Activated naive CD4-positive, alpha-beta T cell treated with anti-CD3 and anti-CD28 coated beads for 36 hours (primary cell): Measurements from ENCODE around the gene CCL20. TPM values are rescaled to one million over a fixed set of nuclear protein-coding genes. Genes with fewer than 3 reads are reported as not detected.
"Not testable (repeated sequence)": the region's sequence is repeated elsewhere in the genome, so short reads cannot be mapped to it uniquely, and the experiment has no call there.

Experiments used
- CTCF ChIA-PET: fragments of 350-600 bp; sonication (Branson Sonifier 250); formaldehyde crosslinking; loops from one replicate; lab custom pipeline; 2021; ENCODE audit warnings: antibody characterized with exemption; lab: Charles Lee
- DNase-seq: peaks from one replicate; pipeline ENCODE4 v3.0.0-alpha.2; 2020
- H3K27ac Mint-ChIP-seq: one replicate; pipeline ENCODE4 v1.8.0; 2021; ENCODE audit warnings: mild to moderate bottlenecking, mixed read lengths
- H3K27me3 Mint-ChIP-seq: one replicate; pipeline ENCODE4 v1.8.0; 2021; ENCODE audit warnings: low read depth, mixed read lengths
- H3K36me3 Mint-ChIP-seq: one replicate; pipeline ENCODE4 v1.8.0; 2021; ENCODE audit warnings: low read depth, mixed read lengths
- H3K4me1 Mint-ChIP-seq: one replicate; pipeline ENCODE4 v1.8.0; 2021; ENCODE audit warnings: low read depth, mixed read lengths
- H3K4me3 Mint-ChIP-seq: one replicate; pipeline ENCODE4 v1.8.0; 2021; ENCODE audit warnings: mild to moderate bottlenecking, moderate library complexity, mixed read lengths
- H3K9me3 Mint-ChIP-seq: one replicate; pipeline ENCODE4 v1.8.0; 2021; ENCODE audit warnings: mixed read lengths
- intact Hi-C: fragments of 100-400 bp; cut with micrococcal nuclease; formaldehyde crosslinking; loops from one replicate; pipeline ENCODE4 v1.15.1; 2023
- total RNA-seq, 2 experiments: library from RNA; stranded (reverse); gene quantifications; one replicate each; pipeline ENCODE4 v1.2.3, GENCODE V29; 2021

The CCL20 gene
- total RNA-seq, 2 experiments from 2014 or later: 9.6 to 13.1 TPM

GRCh38 chr2:227822416-227823003 lies 8.9 kb downstream of the CCL20 start:
- Mint-ChIP-seq H3K36me3 (no peaks in the 10 kb centered on the region), H3K27me3 (peaks cover 23% of the 10 kb centered on the region), H3K27ac (no peak overlapping the region), H3K4me3 (no peak overlapping the region), H3K4me1 (peaks cover 29% of the 10 kb centered on the region), H3K9me3 (no peaks in the 10 kb centered on the region)
- intact Hi-C loops: no loop called here
- CTCF ChIA-PET: interaction anchor here (1.8 kb wide), 1 partner anchor 56 kb away, joined by 3 read pairs; no protein-coding TSS in a partner anchor
- DNase-seq: no peak

GRCh38 chr2:227823922-227824321 lies 10.3 kb downstream of the CCL20 start:
- intact Hi-C loops: no loop called here
- Mint-ChIP-seq H3K36me3 (no peaks in the 10 kb centered on the region), H3K4me1 (peaks cover 15% of the 10 kb centered on the region), H3K27me3 (peaks cover 23% of the 10 kb centered on the region), H3K9me3 (no peaks in the 10 kb centered on the region), H3K27ac (no peak overlapping the region), H3K4me3 (no peak overlapping the region)
- no peak for DNase-seq
- CTCF ChIA-PET: no interaction called here

- CTCF ChIA-PET: no interaction called here
- intact Hi-C loops: no loop called here
- H3K27ac Mint-ChIP-seq: no peak overlapping the region
Measured at GRCh38 chr2:227824711-227825110, 11.1 kb downstream of the CCL20 start.

GRCh38 chr2:227826019-227826521 lies 12.4 kb downstream of the CCL20 start:
- intact Hi-C loops: loop anchor here (1.0 kb wide), 1 partner anchor 22 kb away; no protein-coding TSS in a partner anchor
- no peaks in the 10 kb centered on the region for H3K36me3 Mint-ChIP-seq
- H3K4me3 Mint-ChIP-seq: no peak overlapping the region
- no peaks in the 10 kb centered on the region for H3K9me3 Mint-ChIP-seq
- CTCF ChIA-PET: interaction anchor here (1.5 kb wide), 1 partner anchor 52 kb away, joined by 3 read pairs; no protein-coding TSS in a partner anchor
- peaks cover 6% of the 10 kb centered on the region for H3K4me1 Mint-ChIP-seq
- H3K27ac Mint-ChIP-seq: no peak overlapping the region
- DNase-seq: no peak
- peaks cover 20% of the 10 kb centered on the region for H3K27me3 Mint-ChIP-seq

More at GRCh38 chr2:227824711-227825110, 11.1 kb downstream of the CCL20 start:
- Mint-ChIP-seq H3K4me1 (peaks cover 11% of the 10 kb centered on the region), H3K27me3 (peaks cover 23% of the 10 kb centered on the region), H3K9me3 (no peaks in the 10 kb centered on the region), H3K36me3 (no peaks in the 10 kb centered on the region), H3K4me3 (no peak overlapping the region)
- DNase-seq: no peak

- Mint-ChIP-seq H3K27ac (no peak overlapping the region), H3K27me3 (peaks cover 18% of the 10 kb centered on the region), H3K9me3 (no peaks in the 10 kb centered on the region), H3K4me3 (no peak overlapping the region), H3K36me3 (no peaks in the 10 kb centered on the region), H3K4me1 (peaks cover 6% of the 10 kb centered on the region)
- CTCF ChIA-PET: interaction anchor here (1.2 to 1.5 kb wide), 2 partner anchors 53 to 61 kb away, joined by 3 read pairs; no protein-coding TSS in a partner anchor
- intact Hi-C loops: loop anchor here (1.0 kb wide), 1 partner anchor 22 kb away; no protein-coding TSS in a partner anchor
- DNase-seq: no peak
Measured at GRCh38 chr2:227826563-227826962, 12.9 kb downstream of the CCL20 start.

- Mint-ChIP-seq H3K36me3 (no peaks in the 10 kb centered on the region), H3K27me3 (peaks cover 18% of the 10 kb centered on the region), H3K4me1 (peaks cover 6% of the 10 kb centered on the region), H3K4me3 (no peak overlapping the region), H3K9me3 (no peaks in the 10 kb centered on the region), H3K27ac (no peak overlapping the region)
- intact Hi-C loops: no loop called here
- DNase-seq: no peak
- CTCF ChIA-PET: interaction anchor here (1.2 to 1.5 kb wide), 2 partner anchors 53 to 61 kb away, joined by 3 read pairs; no protein-coding TSS in a partner anchor
Measured at GRCh38 chr2:227827143-227827542, 13.5 kb downstream of the CCL20 start.

GRCh38 chr2:227828477-227828912 lies 14.9 kb downstream of the CCL20 start:
- no peak for DNase-seq
- no peaks in the 10 kb centered on the region for H3K9me3 Mint-ChIP-seq
- peaks cover 6% of the 10 kb centered on the region for H3K4me1 Mint-ChIP-seq
- CTCF ChIA-PET: no interaction called here
- no peaks in the 10 kb centered on the region for H3K36me3 Mint-ChIP-seq
- no peak overlapping the region for H3K4me3 Mint-ChIP-seq
- H3K27me3 Mint-ChIP-seq: peaks cover 18% of the 10 kb centered on the region
- intact Hi-C loops: no loop called here
- H3K27ac Mint-ChIP-seq: no peak overlapping the region

- Mint-ChIP-seq H3K36me3 (no peaks in the 10 kb centered on the region), H3K27ac (no peak overlapping the region), H3K27me3 (peaks cover 14% of the 10 kb centered on the region), H3K4me1 (peaks cover 6% of the 10 kb centered on the region), H3K9me3 (no peaks in the 10 kb centered on the region), H3K4me3 (no peak overlapping the region)
- no peak for DNase-seq
- intact Hi-C loops: no loop called here
- CTCF ChIA-PET: no interaction called here
Measured at GRCh38 chr2:227829337-227829736, 15.7 kb downstream of the CCL20 start.

- peaks cover 9% of the 10 kb centered on the region for H3K27me3 Mint-ChIP-seq
- no peak overlapping the region for H3K4me3 Mint-ChIP-seq
- H3K4me1 Mint-ChIP-seq: no peaks in the 10 kb centered on the region
- DNase-seq: no peak
- H3K36me3 Mint-ChIP-seq: no peaks in the 10 kb centered on the region
- H3K9me3 Mint-ChIP-seq: no peaks in the 10 kb centered on the region
- CTCF ChIA-PET: interaction anchor here (1.4 kb wide), 1 partner anchor 28 kb away, joined by 5 read pairs; no protein-coding TSS in a partner anchor
- intact Hi-C loops: no loop called here
- no peak overlapping the region for H3K27ac Mint-ChIP-seq
Measured at GRCh38 chr2:227834423-227834822, 20.8 kb downstream of the CCL20 start.

GRCh38 chr2:227834916-227835650 lies 21.4 kb downstream of the CCL20 start:
- CTCF ChIA-PET: interaction anchor here (0.7 to 1.4 kb wide), 2 partner anchors 11 to 27 kb away, joined by 3 to 5 read pairs; no protein-coding TSS in a partner anchor

GRCh38 chr2:227839339-227840129 lies 25.9 kb downstream of the CCL20 start:
- intact Hi-C loops, DNase-seq, H3K4me3 Mint-ChIP-seq, H3K36me3 Mint-ChIP-seq, H3K9me3 Mint-ChIP-seq, CTCF ChIA-PET, H3K27ac Mint-ChIP-seq, H3K4me1 Mint-ChIP-seq: not testable (repeated sequence)
- peaks cover 17% of the 10 kb centered on the region for H3K27me3 Mint-ChIP-seq

More at GRCh38 chr2:227834916-227835650, 21.4 kb downstream of the CCL20 start:
- Mint-ChIP-seq H3K4me1 (no peaks in the 10 kb centered on the region), H3K27me3 (peaks cover 9% of the 10 kb centered on the region), H3K4me3 (no peak overlapping the region), H3K27ac (no peak overlapping the region), H3K9me3 (no peaks in the 10 kb centered on the region), H3K36me3 (no peaks in the 10 kb centered on the region)
- intact Hi-C loops: no loop called here
- DNase-seq: no peak

GRCh38 chr2:227846831-227847230 lies 33.2 kb downstream of the CCL20 start:
- CTCF ChIA-PET: interaction anchor here (0.8 to 1.1 kb wide), 2 partner anchors 16 to 81 kb away, joined by 3 read pairs; no protein-coding TSS in a partner anchor
- no peaks in the 10 kb centered on the region for H3K9me3 Mint-ChIP-seq
- H3K27me3 Mint-ChIP-seq: peaks cover 8% of the 10 kb centered on the region
- H3K4me3 Mint-ChIP-seq: no peak overlapping the region
- peaks cover 12% of the 10 kb centered on the region for H3K4me1 Mint-ChIP-seq
- no peak overlapping the region for H3K27ac Mint-ChIP-seq
- no peaks in the 10 kb centered on the region for H3K36me3 Mint-ChIP-seq
- no peak for DNase-seq
- intact Hi-C loops: no loop called here
